HG03139 (cell line): ENCODE measurements around the gene TRMT61A.

Experiments
- ATAC-seq: cut with Tn5 transposase; IDR thresholded peaks from one replicate; pipeline ENCODE4 v1.9.1; 2021; ENCODE audit not compliant: unreplicated experiment

TRMT61A gene

GRCh38 chr14:103533999-103534575 lies 5.1 kb downstream of the TRMT61A start:
- no peak for ATAC-seq

- ATAC-seq: no peak
These were observed 5.6 kb downstream of the TRMT61A start for GRCh38 chr14:103534576-103535061.

GRCh38 chr14:103535081-103535890 lies 6.3 kb downstream of the TRMT61A start:
- no peak for ATAC-seq

- ATAC-seq: no peak
These were observed 7.0 kb downstream of the TRMT61A start for GRCh38 chr14:103535891-103536565.

GRCh38 chr14:103536693-103537092 lies 7.7 kb downstream of the TRMT61A start:
- ATAC-seq: no peak

- no peak for ATAC-seq
These were observed 8.4 kb downstream of the TRMT61A start for GRCh38 chr14:103537175-103537990.

- ATAC-seq: no peak
These were observed 9.5 kb downstream of the TRMT61A start for GRCh38 chr14:103538291-103539055.

GRCh38 chr14:103539056-103539825 lies 10.2 kb downstream of the TRMT61A start:
- no peak for ATAC-seq

- no peak for ATAC-seq
These were observed 12.1 kb downstream of the TRMT61A start for GRCh38 chr14:103540821-103541708.

GRCh38 chr14:103541709-103542604 lies 13.0 kb downstream of the TRMT61A start:
- ATAC-seq: no peak

- no peak for ATAC-seq
These were observed 13.7 kb downstream of the TRMT61A start for GRCh38 chr14:103542605-103543088.

GRCh38 chr14:103543140-103543539 lies 14.1 kb downstream of the TRMT61A start:
- no peak for ATAC-seq

GRCh38 chr14:103543721-103544387 lies 14.9 kb downstream of the TRMT61A start:
- ATAC-seq: no peak

GRCh38 chr14:103544388-103545218 lies 15.6 kb downstream of the TRMT61A start:
- no peak for ATAC-seq

- ATAC-seq: no peak
These were observed 16.4 kb downstream of the TRMT61A start for GRCh38 chr14:103545219-103545914.
